Hematopoietic multipotent progenitor cell treated with erythropoietin and hydrocortisone succinate and interleukin-3 and kit ligand, for 4 days (in vitro differentiated cells): ENCODE measurements around the gene PFKL.
"Not testable (repeated sequence)": the region's sequence is repeated elsewhere in the genome, so short reads cannot be mapped to it uniquely, and the experiment has no call there.

ENCODE experiments used
- DNase-seq: peaks from one replicate; pipeline ENCODE4 v3.0.0-alpha.2; 2015

The PFKL gene

GRCh38 chr21:44329971-44330681, 30.3 kb downstream of the PFKL start:
- no peak for DNase-seq

GRCh38 chr21:44330698-44331097, 30.8 kb downstream of the PFKL start:
- no peak for DNase-seq

DNA sequence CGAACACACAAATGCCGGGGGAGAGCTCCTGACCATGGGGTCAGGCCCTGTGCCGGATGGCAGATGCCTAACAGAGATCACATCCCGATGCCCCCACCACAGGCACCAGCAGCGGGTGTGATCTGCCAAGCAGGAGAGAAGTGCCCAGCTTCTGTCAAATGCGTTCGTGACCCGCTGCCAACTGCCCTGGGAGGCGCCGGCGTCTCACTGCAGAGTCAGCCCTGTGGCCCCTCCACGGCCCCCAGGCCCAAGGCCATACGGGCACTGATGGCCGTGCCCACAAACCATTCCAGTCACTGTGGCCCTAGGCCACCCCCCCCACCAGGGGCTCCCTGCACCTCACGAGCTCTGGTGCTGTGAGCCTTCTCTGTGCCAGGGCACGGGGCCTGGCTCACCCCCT, 31.4 kb downstream of the PFKL start:
- no peak for DNase-seq

DNA sequence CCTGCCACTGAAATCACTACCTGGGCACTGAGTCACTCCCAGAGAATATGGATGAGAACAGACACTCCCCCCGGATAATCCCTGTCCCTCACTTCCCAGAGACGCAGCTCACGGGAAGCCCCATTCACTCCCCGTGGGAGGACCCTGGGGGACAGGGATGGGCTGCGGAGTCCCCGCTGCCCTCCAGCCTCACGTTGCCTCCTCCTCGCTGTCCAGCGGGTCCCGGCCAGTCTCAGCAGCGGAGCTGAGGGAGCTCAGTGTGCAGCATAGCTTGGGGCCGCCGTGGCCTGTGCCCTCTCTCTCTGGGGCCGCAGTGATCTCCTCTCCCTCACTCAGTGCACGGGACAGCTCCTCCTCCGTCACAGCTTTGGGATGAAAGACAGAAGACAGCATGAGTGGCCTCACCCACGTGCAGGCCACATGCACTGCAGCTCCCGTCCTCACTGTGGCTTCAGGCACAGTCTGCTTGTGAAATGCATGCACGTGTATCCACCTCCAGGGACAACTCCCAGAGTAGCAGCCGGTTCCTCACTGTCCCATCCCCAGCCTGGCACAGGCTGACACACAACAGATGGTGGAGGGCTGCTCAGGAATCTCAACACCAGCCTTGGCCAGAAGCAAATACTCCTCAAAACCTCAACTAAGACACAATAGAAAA, 31.9 kb downstream of the PFKL start:
- DNase-seq = no peak

- no peak for DNase-seq
Measured at GRCh38 chr21:44332383-44332782, 32.5 kb downstream of the PFKL start.

DNA sequence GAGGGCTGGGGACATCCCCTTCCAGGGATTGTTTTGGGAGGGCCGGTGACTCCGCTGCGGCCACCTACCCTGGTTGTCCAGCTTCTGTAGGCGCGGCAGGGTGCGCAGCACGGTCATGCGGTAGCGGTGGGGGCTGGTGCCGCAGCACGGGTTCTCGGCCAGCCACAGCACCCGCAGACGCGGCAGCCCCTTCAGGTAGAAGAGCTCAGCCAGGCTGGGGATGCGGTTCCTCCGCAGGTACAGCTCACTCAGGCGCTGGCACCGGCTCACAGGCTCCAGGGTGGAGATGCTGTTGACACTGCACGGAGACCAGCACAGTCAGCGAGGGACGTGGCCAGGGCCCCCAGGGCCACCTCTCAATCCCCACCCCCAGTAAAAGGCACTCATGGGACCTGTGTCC, 33.1 kb downstream of the PFKL start:
- DNase-seq = no peak

DNA sequence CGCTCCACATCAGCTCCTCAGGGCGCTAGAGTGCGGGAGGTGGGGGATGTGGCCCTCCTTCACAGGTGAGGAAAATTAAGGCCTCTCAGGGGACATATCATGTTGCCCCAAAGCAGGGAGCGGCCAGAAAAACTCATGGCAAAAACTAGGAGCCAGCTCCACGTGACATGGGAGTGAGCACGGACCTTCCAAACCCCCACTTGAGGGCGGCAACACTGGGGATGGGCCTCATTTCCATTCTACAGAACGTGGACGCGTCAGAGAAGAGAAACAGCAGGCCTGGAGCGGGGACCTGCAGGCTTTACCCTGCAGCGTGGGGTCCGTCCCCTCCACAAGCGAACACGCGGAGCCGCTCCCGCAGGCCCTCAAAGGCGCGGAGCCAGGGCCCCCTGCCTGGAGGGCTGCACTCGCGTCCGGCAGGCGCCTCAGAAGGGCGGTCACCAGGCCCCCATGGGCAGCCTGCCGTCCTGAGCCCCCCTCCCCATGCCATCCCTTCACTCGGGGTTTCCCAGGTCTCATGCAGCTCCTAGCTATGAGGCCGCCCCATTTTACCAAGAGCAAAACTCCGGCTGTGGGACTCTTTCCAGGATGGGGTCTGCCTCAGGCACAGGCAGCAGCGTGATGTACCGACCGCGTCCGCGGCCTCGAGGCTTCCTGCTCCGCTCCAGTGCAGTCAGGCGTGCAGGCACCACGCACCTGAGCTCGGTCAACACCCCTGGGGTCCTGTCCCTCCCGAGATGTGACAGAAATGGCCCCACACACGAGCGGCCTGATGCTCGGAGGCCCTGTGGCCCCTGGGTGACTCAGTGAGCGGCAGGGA, 33.9 kb downstream of the PFKL start:
- DNase-seq = no peak

DNA sequence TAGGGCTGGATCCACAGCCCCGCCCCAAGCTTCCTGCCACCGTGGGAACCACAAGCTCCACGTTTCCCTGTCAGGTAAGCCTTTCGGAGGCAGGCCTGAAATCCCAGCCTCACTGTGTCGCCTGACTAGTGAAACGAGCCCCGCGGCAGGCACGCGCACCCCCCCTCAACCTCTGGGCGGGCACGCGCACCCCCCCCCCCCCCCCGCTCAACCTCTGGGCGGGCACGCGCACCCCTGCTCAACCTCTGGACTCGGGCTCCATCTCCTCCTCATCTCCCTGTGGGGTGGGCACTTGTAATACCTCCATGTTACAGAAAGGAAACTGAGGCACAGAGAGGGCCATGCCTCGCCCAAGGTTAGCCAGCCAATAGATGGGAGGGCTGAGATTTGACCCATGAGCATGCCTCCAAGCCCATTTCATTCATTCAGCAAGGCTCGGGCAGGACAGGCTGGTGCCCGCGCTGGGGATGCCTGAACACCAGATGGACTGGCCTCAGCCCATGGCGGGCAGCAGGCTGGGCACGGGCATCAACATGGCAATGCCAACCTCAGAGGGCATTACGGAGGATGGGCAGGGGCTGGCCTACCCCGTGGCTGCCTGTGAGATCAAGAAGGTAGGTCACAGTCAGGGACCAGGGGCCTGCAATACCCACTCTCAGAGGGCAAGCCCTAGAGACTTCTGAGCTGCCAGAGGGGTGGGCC, 34.6 kb downstream of the PFKL start:
- DNase-seq = no peak

GRCh38 chr21:44335266-44336059, 35.6 kb downstream of the PFKL start:
- DNase-seq = no peak

DNA sequence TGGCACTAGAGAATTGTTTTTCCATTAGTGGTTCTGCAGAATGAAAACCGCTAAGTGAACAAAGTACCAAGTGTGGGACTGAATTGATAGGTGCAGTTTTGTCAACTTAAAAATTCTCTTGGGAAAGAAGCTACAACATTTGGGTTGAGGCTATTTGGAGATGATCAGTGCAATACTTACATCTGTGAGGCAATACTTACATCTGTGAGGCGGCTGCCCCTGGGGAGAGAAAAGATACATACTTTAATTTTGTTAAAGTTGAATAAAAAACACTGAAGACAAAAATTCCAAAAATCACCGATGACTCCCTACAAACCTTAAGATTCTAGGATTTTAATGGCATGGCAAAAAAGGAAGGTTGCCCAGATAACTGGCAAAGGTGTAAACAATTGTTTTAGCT, 37.6 kb downstream of the PFKL start:
- DNase-seq = no peak

- peak; percentile 48 for DNase-seq
Measured at GRCh38 chr21:44337941-44338895, 38.4 kb downstream of the PFKL start.

DNA sequence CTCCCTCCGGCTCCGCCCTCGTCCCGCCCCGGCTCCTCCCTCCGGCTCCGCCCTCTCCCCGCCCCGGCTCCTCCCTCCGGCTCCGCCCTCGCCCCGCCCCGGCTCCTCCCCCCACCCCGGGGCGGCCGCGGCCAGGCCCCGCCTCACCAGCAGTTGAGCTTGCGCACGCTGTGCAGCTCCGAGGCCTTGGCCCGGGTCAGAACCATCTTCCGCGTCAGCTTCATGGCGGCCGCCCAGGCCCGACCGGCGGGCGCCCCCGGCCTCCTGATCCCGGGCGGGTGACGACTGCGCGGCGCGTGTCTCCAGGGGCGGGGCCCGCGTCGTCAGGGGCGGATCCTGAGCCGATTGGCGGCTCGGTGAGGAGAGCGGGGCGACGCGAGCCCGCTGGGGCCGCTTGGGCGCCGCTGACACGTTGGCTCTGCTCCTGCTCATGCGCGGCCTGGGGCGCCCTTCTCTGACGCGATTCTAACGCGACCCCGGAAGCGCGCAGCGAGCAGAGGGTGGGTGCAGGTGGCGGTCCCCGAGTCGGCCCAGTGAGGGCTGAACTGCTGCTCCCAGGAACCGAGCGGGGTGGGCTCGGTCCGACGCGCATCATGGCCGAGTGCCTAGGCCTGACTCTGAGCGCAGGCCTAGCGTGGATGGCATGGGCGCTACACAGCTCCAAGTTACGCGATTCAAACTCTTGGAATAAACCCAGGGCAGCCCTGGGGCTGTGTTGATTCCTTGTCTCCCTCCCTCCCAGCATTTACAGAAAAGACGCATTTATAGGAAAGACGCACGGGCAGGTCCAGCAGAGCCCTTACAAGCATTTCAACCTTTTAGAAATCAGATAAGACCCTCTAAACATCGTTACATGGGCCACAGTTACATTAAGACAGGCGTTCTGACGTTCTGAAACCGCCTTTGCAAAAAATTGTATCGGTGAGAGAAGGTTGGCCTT, 39.4 kb downstream of the PFKL start, which contains the start of gene CFAP410:
Gene CFAP410 (minus strand): TSS at position 420 of the 940 bp plus-strand sequence. CDS start 196 bp downstream, at position 224.
- peak; percentile 97 for DNase-seq

- DNase-seq = not testable (repeated sequence)
Measured at GRCh38 chr21:44341726-44342458, 42.0 kb downstream of the PFKL start.

DNA sequence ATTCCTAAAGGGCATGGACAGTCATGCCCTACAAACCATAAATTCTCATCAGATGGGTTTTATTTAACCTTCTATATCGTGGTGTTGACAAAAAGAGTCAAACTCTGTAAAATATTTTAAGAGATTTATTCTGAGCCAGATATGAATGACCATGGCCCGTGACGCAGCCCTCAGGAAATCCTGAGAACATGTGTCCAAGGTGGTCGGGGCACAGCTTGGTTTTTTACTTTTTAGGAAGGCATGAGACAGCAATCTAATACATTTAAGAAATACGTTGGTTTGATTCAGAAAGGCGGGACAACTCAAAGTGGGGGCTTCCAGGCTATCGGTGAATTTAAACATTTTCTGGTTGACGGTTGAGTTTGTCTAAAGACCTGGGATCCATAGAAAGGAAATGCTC, 43.1 kb downstream of the PFKL start:
- DNase-seq = not testable (repeated sequence)

- DNase-seq = peak; percentile 53
Measured at GRCh38 chr21:44344541-44345183, 44.8 kb downstream of the PFKL start.

GRCh38 chr21:44345495-44345894, 45.6 kb downstream of the PFKL start:
- DNase-seq = no peak

DNA sequence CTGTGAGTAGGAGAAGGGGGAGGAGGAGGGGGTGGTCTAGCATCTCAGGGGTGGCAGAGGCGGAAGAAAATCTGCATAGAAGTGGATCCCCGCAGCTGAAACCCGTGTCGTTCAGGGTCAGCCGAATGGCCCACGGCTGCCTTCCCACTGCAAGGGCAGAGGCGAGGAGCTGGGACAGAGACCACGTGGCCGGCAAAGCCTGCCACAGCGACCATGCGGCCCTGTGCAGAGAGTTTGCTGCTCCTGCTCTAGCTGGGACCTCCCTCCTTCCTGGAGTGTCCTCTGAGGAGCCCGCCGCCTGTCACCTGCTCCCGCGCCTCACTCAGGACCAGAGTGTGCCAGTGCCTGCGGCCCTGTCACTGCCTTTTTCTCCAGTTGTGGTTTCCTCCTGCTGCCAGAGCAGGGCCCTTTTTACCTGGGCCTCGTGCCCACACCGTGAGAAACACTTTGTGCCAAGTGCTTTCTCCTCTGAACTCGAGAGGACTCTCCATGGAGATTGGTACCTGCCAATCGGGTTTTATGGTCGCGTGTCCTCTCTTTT, 48.1 kb downstream of the PFKL start:
- DNase-seq = no peak

DNA sequence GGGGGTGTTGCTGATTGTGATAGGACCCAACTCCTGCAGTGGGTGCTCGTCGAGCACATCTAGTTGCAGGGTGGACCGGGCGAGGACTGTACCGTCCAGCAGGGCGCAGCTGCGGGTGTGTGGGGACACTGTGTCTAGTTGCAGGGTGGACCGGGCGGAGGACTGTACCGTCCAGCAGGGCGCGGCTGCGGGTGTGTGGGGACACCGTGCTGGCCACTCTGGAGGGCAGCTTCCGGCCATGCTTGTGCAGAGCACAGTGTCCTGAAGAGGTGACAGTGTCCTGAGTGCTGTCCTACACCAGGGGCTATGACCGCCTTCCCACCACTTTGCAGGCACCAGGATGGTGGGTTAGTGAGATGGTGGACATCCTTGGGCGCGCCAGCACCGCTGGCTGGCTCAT, 49.0 kb downstream of the PFKL start:
- no peak for DNase-seq
